Measurements from ENCODE around the gene RDH13. TPM values are rescaled to one million over a fixed set of nuclear protein-coding genes. Genes with fewer than 3 reads are reported as not detected.

The RDH13 gene
- total and polyA plus RNA-seq, 2 of the 8 experiments (the other 6 are each of a cell fraction or from before 2014, with no cell fraction given), result 15.9 to 31.5 TPM

- 80% methylated on average over 2 of the region's 2 CpGs; no CpG with 5 or more reads in 1 of the 2 experiments for WGBS, 2 experiments (ENCODE audit: extremely low coverage in 1 of 2, insufficient coverage in 1 of 2, insufficient read length in 1 of 2, insufficient replicate concordance in 2 of 2, low coverage in 1 of 2, low lambda C conversion rate in 2 of 2, missing lambda C conversion rate in 1 of 2)
- H3K23me2 ChIP-seq (ENCODE audit: low read depth, low read length), result peaks cover 4% of the 10 kb centered on the region
- DNase-seq (ENCODE audit: low read depth in 1 of 2, low spot score in 2 of 2), result no peak
- H2BK5ac ChIP-seq (ENCODE audit: low read depth, low read length), result no peak overlapping the region
- no peaks in the 10 kb centered on the region for H3K79me2 ChIP-seq (ENCODE audit: control insufficient read depth in 1 of 2, insufficient read depth in 2 of 2, low read length in 2 of 2)
- H3K9me3 ChIP-seq (ENCODE audit: insufficient read depth in 2 of 2, low read depth in 1 of 2, low read length in 1 of 2), result no peaks in the 10 kb centered on the region
- no peak for FAIRE-seq
- H2BK20ac ChIP-seq (ENCODE audit: low read length), result no peak overlapping the region
- H3K27ac ChIP-seq (ENCODE audit: low read depth, low read length), result no peak overlapping the region
- H4K20me1 ChIP-seq (replicated peaks in 1 of 2; ENCODE audit: control insufficient read depth in 1 of 2, insufficient read depth in 2 of 2, low read length in 2 of 2), result peaks cover 0 to 5% of the 10 kb centered on the region in 2 experiments
- no peak overlapping the region for H3K18ac ChIP-seq (ENCODE audit: extremely low read depth, low read length)
- H3K79me1 ChIP-seq (ENCODE audit: low read depth, low read length), result no peaks in the 10 kb centered on the region
- H3K4ac ChIP-seq (replicated peaks; ENCODE audit: insufficient read length, low read depth, low read length), result no peak overlapping the region
- H2AFZ ChIP-seq (ENCODE audit: low read length), result no peak overlapping the region
- H2AK5ac ChIP-seq (ENCODE audit: low read depth, low read length), result no peak overlapping the region
- no peak overlapping the region for H4K91ac ChIP-seq (replicated peaks; ENCODE audit: insufficient read length, low read length)
- peaks cover 18 to 81% (median 58%) of the 10 kb centered on the region in 4 experiments for H3K27me3 ChIP-seq (replicated peaks in 1 of 4; ENCODE audit: control insufficient read depth in 3 of 4, extremely low read depth in 1 of 4, insufficient read depth in 3 of 4, low read length in 3 of 4)
- no peak overlapping the region for H4K5ac ChIP-seq (ENCODE audit: insufficient read length, low read depth, low read length)
- H3K36me3 ChIP-seq (ENCODE audit: control insufficient read depth in 2 of 4, insufficient read depth in 4 of 4, low read length in 3 of 4), result no peaks in the 10 kb centered on the region
- no peak overlapping the region; the same call in 1 of the 2 replicates for H2BK15ac ChIP-seq (ENCODE audit: low read length)
- CTCF ChIA-PET (ENCODE audit: partially characterized antibody), result interaction anchor here (0.6 to 3.3 kb wide), 5 partner anchors 19 to 189 kb away, joined by 3 to 20 read pairs (median 3); no protein-coding TSS in a partner anchor
- H3K4me3 ChIP-seq (ENCODE audit: extremely low read depth in 1 of 4, insufficient read depth in 2 of 4, low read depth in 3 of 4, low read length in 4 of 4), result peak overlapping the region in 3 of 4 experiments; percentile 16 to 60 (median 41); a peak in 7 of 8 replicates
- POLR2A ChIA-PET (ENCODE audit: partially characterized antibody), result interaction anchor here (0.6 to 5.8 kb wide), 10 partner anchors 11 to 190 kb away, joined by 3 to 33 read pairs (median 3); partner anchors contain the start of gene PPP1R12C
- H3K4me1 ChIP-seq (replicated peaks in 1 of 4; ENCODE audit: control insufficient read depth in 3 of 4, insufficient read depth in 4 of 4, low read length in 3 of 4), result peaks cover 0 to 10% (median 5%) of the 10 kb centered on the region in 4 experiments; a peak in 6 of 7 replicates
- H2BK12ac ChIP-seq (ENCODE audit: low read depth, low read length), result no peak overlapping the region; the same call in 1 of the 2 replicates
- no peak overlapping the region for H3K9ac ChIP-seq (replicated peaks in 1 of 4; ENCODE audit: extremely low read depth in 1 of 4, low read depth in 3 of 4, low read length in 3 of 4)
- H4K8ac ChIP-seq (ENCODE audit: extremely low read depth, insufficient read depth, low read length), result no peak overlapping the region
- no peak overlapping the region for H2BK120ac ChIP-seq (replicated peaks; ENCODE audit: low read depth, low read length)
- no peak overlapping the region for H3K56ac ChIP-seq (replicated peaks; ENCODE audit: insufficient read length, low read depth, low read length)
- peak overlapping the region; percentile 83 to 88 for H3K4me2 ChIP-seq (ENCODE audit: insufficient read depth in 1 of 2, low read depth in 2 of 2, low read length in 2 of 2)
- H3K14ac ChIP-seq (ENCODE audit: insufficient read length), result no peak overlapping the region
- H3K23ac ChIP-seq (ENCODE audit: insufficient read length), result no peak overlapping the region
- 0 out of 4 replicates have a peak, but pooled peaks of 1 of the 2 experiments have one; percentile 3 for TF ChIP-seq SIN3A (conservative IDR thresholded peaks at IDR 0.05 in 1 of 2, IDR thresholded peaks at IDR 0.05 in 1 of 2; ENCODE audit: low read depth in 1 of 2, low read length in 2 of 2)
- TF ChIP-seq HDAC2 (IDR thresholded peaks at IDR 0.05; ENCODE audit: borderline replicate concordance in 1 of 2, low read depth in 2 of 2, low read length in 2 of 2), result no peak
- no peak for TF ChIP-seq RXRA (IDR thresholded peaks at IDR 0.05; ENCODE audit: insufficient read depth, low read depth, low read length)
These were observed 6.9 kb upstream of the RDH13 start for GRCh38 chr19:55069865-55070197.
